Astrocyte of the cerebellum (primary cell): ENCODE results near the gene IDS.
"Not testable (repeated sequence)": the region's sequence is repeated elsewhere in the genome, so short reads cannot be mapped to it uniquely, and the experiment has no call there.

ENCODE experiments used
- DNase-seq: peaks from one replicate; pipeline ENCODE4 v3.0.0-alpha.2; 2011; ENCODE audit warnings: low read depth
- H3K4me3 ChIP-seq: 2 replicates; pipeline ENCODE4 v1.5.1; 2011; ENCODE audit warnings: mild to moderate bottlenecking, low read depth, low read length, moderate library complexity
- CTCF ChIP-seq: IDR thresholded peaks from 2 replicates; pipeline ENCODE4 v1.5.1; 2012; ENCODE audit warnings: low read length, low read depth, moderate library complexity, mild to moderate bottlenecking; ENCODE audit errors: missing control alignments
- in situ Hi-C: cut with HindIII; loops from 2 replicates; pipeline ENCODE4 v1.10.0; 2017; ENCODE audit warnings: low sequenced_read_pairs

The IDS gene

GRCh38 chrX:149540621-149541520, 35.8 kb upstream of the IDS start, which contains the start of gene EOLA1:
EOLA1 (plus strand) TSS chrX:149541012; CDS start chrX:149545631, 4,619 bp downstream.
- H3K4me3 ChIP-seq: peak within 1 kb of the TSS; percentile 68
- DNase-seq: peak; percentile 84
- TF ChIP-seq CTCF: no peak
- in situ Hi-C loops: no loop called here

- in situ Hi-C loops: no loop called here
- H3K4me3 ChIP-seq: peak overlapping the region; percentile 68
- no peak for TF ChIP-seq CTCF
- peak; percentile 70 for DNase-seq
Observed at GRCh38 chrX:149540131-149540620, 35.1 kb upstream of the IDS start.

GRCh38 chrX:149539283-149540130, 34.4 kb upstream of the IDS start:
- peak; percentile 80 for DNase-seq
- TF ChIP-seq CTCF: no peak
- in situ Hi-C loops: no loop called here
- H3K4me3 ChIP-seq: peak overlapping the region; percentile 45

- in situ Hi-C loops, DNase-seq, H3K4me3 ChIP-seq: not testable (repeated sequence)
Observed at GRCh38 chrX:149537474-149537873, 32.4 kb upstream of the IDS start.

- DNase-seq, H3K4me3 ChIP-seq, in situ Hi-C loops: not testable (repeated sequence)
Observed at GRCh38 chrX:149534926-149535602, 30.0 kb upstream of the IDS start.

- in situ Hi-C loops, DNase-seq, H3K4me3 ChIP-seq: not testable (repeated sequence)
Observed at GRCh38 chrX:149533999-149534398, 28.9 kb upstream of the IDS start.

- in situ Hi-C loops, DNase-seq, H3K4me3 ChIP-seq: not testable (repeated sequence)
Observed at GRCh38 chrX:149532868-149533267, 27.8 kb upstream of the IDS start.

GRCh38 chrX:149531599-149531998, 26.5 kb upstream of the IDS start:
- in situ Hi-C loops: no loop called here
- TF ChIP-seq CTCF: no peak
- no peak overlapping the region for H3K4me3 ChIP-seq
- no peak for DNase-seq
